ENCODE measurements around the gene HMGXB3.

HMGXB3 gene

GRCh38 chr5:150064681-150065220, 64.2 kb downstream of the HMGXB3 start:
- no peaks in the 10 kb centered on the region for H3K9me3 ChIP-seq (ENCODE audit: insufficient read depth, low read length)
- no peak overlapping the region for H3K4me2 ChIP-seq (ENCODE audit: low read depth, low read length, poor library complexity, severe bottlenecking)
- no peak overlapping the region for H2AFZ ChIP-seq (ENCODE audit: low read depth, low read length, severe bottlenecking)
- no peaks in the 10 kb centered on the region for H3F3A ChIP-seq (ENCODE audit: insufficient read depth)
- H3K36me3 ChIP-seq (ENCODE audit: low read length): no peaks in the 10 kb centered on the region
- no peaks in the 10 kb centered on the region for H3K9me2 ChIP-seq (replicated peaks; ENCODE audit: insufficient read depth, low read length)
- H4K20me1 ChIP-seq (ENCODE audit: low read depth, low read length): no peaks in the 10 kb centered on the region
- H3K27ac ChIP-seq (ENCODE audit: low read depth, low read length): no peak overlapping the region
- no peak overlapping the region for H3K9ac ChIP-seq (ENCODE audit: low read length)
- H3K79me2 ChIP-seq (ENCODE audit: insufficient read depth, low read length): no peaks in the 10 kb centered on the region
- TF ChIP-seq CTCF (IDR thresholded peaks at IDR 0.05; ENCODE audit: insufficient read depth, low read length, poor library complexity, severe bottlenecking) (no peak), EZH2phosphoT487 (conservative IDR thresholded peaks at IDR 0.05; ENCODE audit: low read length) (no peak)
- no peaks in the 10 kb centered on the region for H3K27me3 ChIP-seq (ENCODE audit: low read length)
- H3K4me3 ChIP-seq (ENCODE audit: insufficient read depth, low read length, poor library complexity, severe bottlenecking): no peak overlapping the region

- H3F3A ChIP-seq (ENCODE audit: insufficient read depth): no peaks in the 10 kb centered on the region
- no peak overlapping the region for H3K4me3 ChIP-seq (ENCODE audit: insufficient read depth, low read length, poor library complexity, severe bottlenecking)
- H2AFZ ChIP-seq (ENCODE audit: low read depth, low read length, severe bottlenecking): no peak overlapping the region
- no peaks in the 10 kb centered on the region for H3K9me3 ChIP-seq (ENCODE audit: insufficient read depth, low read length)
- no peaks in the 10 kb centered on the region for H3K79me2 ChIP-seq (ENCODE audit: insufficient read depth, low read length)
- TF ChIP-seq CTCF (IDR thresholded peaks at IDR 0.05; ENCODE audit: insufficient read depth, low read length, poor library complexity, severe bottlenecking): no peak
- TF ChIP-seq EZH2phosphoT487 (conservative IDR thresholded peaks at IDR 0.05; ENCODE audit: low read length): no peak
- no peaks in the 10 kb centered on the region for H3K27me3 ChIP-seq (ENCODE audit: low read length)
- no peak overlapping the region for H3K27ac ChIP-seq (ENCODE audit: low read depth, low read length)
- H3K36me3 ChIP-seq (ENCODE audit: low read length): no peaks in the 10 kb centered on the region
- no peaks in the 10 kb centered on the region for H3K9me2 ChIP-seq (replicated peaks; ENCODE audit: insufficient read depth, low read length)
- no peak overlapping the region for H3K4me2 ChIP-seq (ENCODE audit: low read depth, low read length, poor library complexity, severe bottlenecking)
- no peaks in the 10 kb centered on the region for H4K20me1 ChIP-seq (ENCODE audit: low read depth, low read length)
- no peak overlapping the region for H3K9ac ChIP-seq (ENCODE audit: low read length)
These were observed 64.8 kb downstream of the HMGXB3 start for GRCh38 chr5:150065346-150065745.

- no peak overlapping the region for H3K27ac ChIP-seq (ENCODE audit: low read depth, low read length)
- no peaks in the 10 kb centered on the region for H3K9me2 ChIP-seq (replicated peaks; ENCODE audit: insufficient read depth, low read length)
- no peak for TF ChIP-seq CTCF (IDR thresholded peaks at IDR 0.05; ENCODE audit: insufficient read depth, low read length, poor library complexity, severe bottlenecking)
- TF ChIP-seq EZH2phosphoT487 (conservative IDR thresholded peaks at IDR 0.05; ENCODE audit: low read length): no peak
- H3K36me3 ChIP-seq (ENCODE audit: low read length): no peaks in the 10 kb centered on the region
- H3K9me3 ChIP-seq (ENCODE audit: insufficient read depth, low read length): no peaks in the 10 kb centered on the region
- H3K9ac ChIP-seq (ENCODE audit: low read length): no peak overlapping the region
- no peak overlapping the region for H3K4me3 ChIP-seq (ENCODE audit: insufficient read depth, low read length, poor library complexity, severe bottlenecking)
- H4K20me1 ChIP-seq (ENCODE audit: low read depth, low read length): no peaks in the 10 kb centered on the region
- no peaks in the 10 kb centered on the region for H3K27me3 ChIP-seq (ENCODE audit: low read length)
- no peaks in the 10 kb centered on the region for H3F3A ChIP-seq (ENCODE audit: insufficient read depth)
- no peak overlapping the region for H2AFZ ChIP-seq (ENCODE audit: low read depth, low read length, severe bottlenecking)
- H3K4me2 ChIP-seq (ENCODE audit: low read depth, low read length, poor library complexity, severe bottlenecking): no peak overlapping the region
- H3K79me2 ChIP-seq (ENCODE audit: insufficient read depth, low read length): no peaks in the 10 kb centered on the region
These were observed 65.3 kb downstream of the HMGXB3 start for GRCh38 chr5:150065886-150066285.
